Keratinocyte (primary cell): ENCODE data around the gene PDE6G. TPM values are rescaled to one million over a fixed set of nuclear protein-coding genes. Genes with fewer than 3 reads are reported as not detected.

Source experiments
- DNase-seq: peaks from one replicate; pipeline ENCODE4 v3.0.0-alpha.2; 2011; ENCODE audit warnings: low read depth, missing footprints, low spot score
- FAIRE-seq: peaks from 2 replicates; lab custom pipeline; 2011; peaks lifted over from hg19 to GRCh38; lab: Jason Lieb, UNC
- H2AFZ ChIP-seq: 2 replicates; pipeline ENCODE4 v1.6.0; 2012; ENCODE audit warnings: low read length, control low read depth, inconsistent platforms; ENCODE audit not compliant: control insufficient read depth
- H3K27ac ChIP-seq: 2 replicates; pipeline ENCODE4 v1.5.1; 2011; ENCODE audit warnings: low read length; ENCODE audit not compliant: control insufficient read depth, insufficient read depth
- H3K27me3 ChIP-seq: 3 replicates; pipeline ENCODE4 v1.6.0; 2011; ENCODE audit warnings: low read length; ENCODE audit not compliant: control insufficient read depth, insufficient read depth; ENCODE audit errors: extremely low read depth
- H3K36me3 ChIP-seq, 2 experiments: 2 replicates in 1 of 2; 3 replicates in 1 of 2; pipeline ENCODE4 v1.5.1; 2011; ENCODE audit warnings: low read length in 2 of 2, mild to moderate bottlenecking in 1 of 2; ENCODE audit not compliant: control insufficient read depth in 2 of 2, insufficient read depth in 2 of 2; ENCODE audit errors: extremely low read depth in 1 of 2
- H3K4me1 ChIP-seq: 3 replicates; pipeline ENCODE4 v1.5.1; 2011; ENCODE audit warnings: low read length; ENCODE audit not compliant: control insufficient read depth, insufficient read depth; ENCODE audit errors: extremely low read depth
- H3K4me2 ChIP-seq: 3 replicates; pipeline ENCODE4 v1.6.0; 2011; ENCODE audit warnings: low read depth, low read length; ENCODE audit not compliant: control insufficient read depth, insufficient read depth; ENCODE audit errors: extremely low read depth
- H3K4me3 ChIP-seq, 3 experiments: fragments of 200-600 bp in 1 of 3; sonication (generic) in 1 of 3; 2 replicates in 2 of 3; 3 replicates in 1 of 3; pipeline ENCODE4 v1.5.1; 2011 to 2016; ENCODE audit warnings: low read length in 3 of 3, mild to moderate bottlenecking in 3 of 3, control low read depth in 2 of 3, inconsistent platforms in 1 of 3, low read depth in 1 of 3, mixed read lengths in 1 of 3, mixed run types in 1 of 3, moderate library complexity in 1 of 3; ENCODE audit not compliant: control insufficient read depth in 2 of 3, insufficient read depth in 2 of 3; ENCODE audit errors: extremely low read depth in 1 of 3
- H3K79me2 ChIP-seq: 2 replicates; pipeline ENCODE4 v1.6.0; 2012; ENCODE audit warnings: low read length; ENCODE audit not compliant: control insufficient read depth, insufficient read depth
- H3K9ac ChIP-seq: 3 replicates; pipeline ENCODE4 v1.6.0; 2011; ENCODE audit warnings: low read length; ENCODE audit not compliant: control insufficient read depth, insufficient read depth; ENCODE audit errors: extremely low read depth
- H3K9me1 ChIP-seq: 3 replicates; pipeline ENCODE4 v1.6.0; 2011; ENCODE audit warnings: low read length; ENCODE audit not compliant: control insufficient read depth, insufficient read depth; ENCODE audit errors: extremely low read depth
- H3K9me3 ChIP-seq: 2 replicates; pipeline ENCODE4 v1.5.1; 2012; ENCODE audit warnings: low read depth, low read length; ENCODE audit not compliant: control insufficient read depth
- H4K20me1 ChIP-seq: 3 replicates; pipeline ENCODE4 v1.6.0; 2011; ENCODE audit warnings: low read length; ENCODE audit not compliant: control insufficient read depth, insufficient read depth; ENCODE audit errors: extremely low read depth
- CTCF ChIP-seq, 3 experiments: IDR thresholded peaks in 1 of 3; conservative IDR thresholded peaks in 1 of 3; optimal IDR thresholded peaks in 1 of 3; 2 replicates in 2 of 3; 3 replicates in 1 of 3; pipeline versions ENCODE3 to v1.5.1; 2011; ENCODE audit warnings: low read length in 3 of 3, mild to moderate bottlenecking in 3 of 3, moderate library complexity in 2 of 3, control low read depth in 1 of 3, inconsistent platforms in 1 of 3; ENCODE audit not compliant: insufficient read depth in 2 of 3; ENCODE audit errors: extremely low read depth in 1 of 3
- EZH2 ChIP-seq: IDR thresholded peaks from one replicate; pipeline ENCODE4 v1.6.1; 2012; ENCODE audit warnings: inconsistent platforms, mild to moderate bottlenecking, low read length, moderate library complexity
- dilution Hi-C: fragments of 300-500 bp; cut with MboI; formaldehyde crosslinking; loops from one replicate; pipeline ENCODE4 v1.7.0; 2020; ENCODE audit warnings: low sequenced_read_pairs; ENCODE audit not compliant: extremely low pct_ligation_motif_present
- polyA plus RNA-seq, 5 experiments: library from polyadenylated mRNA; depleted of rRNA in 3 of 5; stranded (reverse) in 3 of 5; stranded (forward) in 1 of 5; unstranded in 1 of 5; fragments of >200 nt; gene quantifications; 1 replicate in 1 of 5; 2 replicates in 3 of 5; 3 replicates in 1 of 5; pipeline versions ENCODE4 v1.2.1 to v1.2.3, GENCODE V29; 2011 to 2012; ENCODE audit warnings: missing spikeins in 2 of 5, low read depth in 1 of 5, low replicate concordance in 1 of 5
- small RNA-seq, 3 experiments: library from RNA; depleted of rRNA; stranded (forward); fragments of <200 nt; gene quantifications; one replicate each; pipeline ENCODE3, GENCODE V24; 2012; ENCODE audit warnings: low read depth in 3 of 3, low replicate concordance in 1 of 3; ENCODE audit not compliant: insufficient read length in 3 of 3

The PDE6G gene
- polyA plus RNA-seq, 1 donor (not counting 4 experiments of a cell fraction or from before 2014, with no cell fraction given), result not detected

- Histone ChIP-seq H3K27me3 (no peaks in the 10 kb centered on the region), H3K27ac (no peak overlapping the region), H3K36me3 (peaks cover 35 to 47% of the 10 kb centered on the region in 2 experiments), H4K20me1 (peaks cover 12% of the 10 kb centered on the region), H3K9me1 (no peaks in the 10 kb centered on the region), H3K9me3 (no peaks in the 10 kb centered on the region), H3K4me1 (no peaks in the 10 kb centered on the region), H3K4me3 (no peak overlapping the region), H3K9ac (no peak overlapping the region), H3K4me2 (no peak overlapping the region), H2AFZ (no peak overlapping the region), H3K79me2 (peaks cover 10% of the 10 kb centered on the region)
- DNase-seq (peak; percentile 21), FAIRE-seq (no peak)
- dilution Hi-C loops, result no loop called here
- TF ChIP-seq CTCF (optimal IDR thresholded peaks at IDR 0.05 in 1 of 3, IDR thresholded peaks at IDR 0.05 in 1 of 3, conservative IDR thresholded peaks at IDR 0.05 in 1 of 3; ENCODE audit: extremely low read depth in 1 of 3, insufficient read depth in 2 of 3, low read length in 3 of 3) (peak; percentile 61 to 69 (median 68)), EZH2 (no peak)
Observed at GRCh38 chr17:81601525-81602120, 54.7 kb downstream of the PDE6G start.

Small RNA genes lying within 50 kb of the gene (small RNA-seq; reads per million reads assigned to genes)
- gene MIR6786, result 0 to 0.33 (median 0.25) reads per million in 3 experiments

Other genes starting within 250 kb of the PDE6G start
- gene ACTG1, start 143.7 kb downstream of the PDE6G start, polyA plus RNA-seq, result 1,003 to 6,215 TPM (median 1,867 TPM) in 3 replicates
- gene FSCN2, start 128.2 kb downstream of the PDE6G start, polyA plus RNA-seq, result not detected in 3 replicates
- gene FAAP100, start 104.2 kb downstream of the PDE6G start, polyA plus RNA-seq, result 3.8 to 7.4 TPM (median 6.9 TPM) in 3 replicates
- 64.0 to 76.2 TPM (median 71.7 TPM) in 3 replicates for gene NPLOC4, start 19.4 kb downstream of the PDE6G start, polyA plus RNA-seq
- gene TSPAN10, start 19.3 kb downstream of the PDE6G start, polyA plus RNA-seq, result 0.89 to 2.9 TPM (median 1.3 TPM) in 3 replicates
- 14.7 to 37.4 TPM (median 16.3 TPM) in 3 replicates for gene OXLD1, start 10.1 kb upstream of the PDE6G start, polyA plus RNA-seq
- 15.4 to 22.3 TPM (median 17.2 TPM) in 3 replicates for gene CCDC137, start 10.2 kb upstream of the PDE6G start, polyA plus RNA-seq
- 46.5 to 58.3 TPM (median 48.7 TPM) in 3 replicates for gene ARL16, start 27.3 kb upstream of the PDE6G start, polyA plus RNA-seq
- 79.6 to 84.1 TPM (median 81.9 TPM) in 3 replicates for gene HGS, start 27.5 kb upstream of the PDE6G start, polyA plus RNA-seq
- gene MRPL12, start 46.8 kb upstream of the PDE6G start, polyA plus RNA-seq, result 78.5 to 96.8 TPM (median 84.2 TPM) in 3 replicates
- 12.7 to 18.0 TPM (median 15.9 TPM) in 3 replicates for gene SLC25A10, start 55.7 kb upstream of the PDE6G start, polyA plus RNA-seq
- not detected in 3 replicates for gene GCGR, start 147.6 kb upstream of the PDE6G start, polyA plus RNA-seq
- 17.7 to 29.1 TPM (median 24.4 TPM) in 3 replicates for gene MCRIP1, start 176.7 kb upstream of the PDE6G start, polyA plus RNA-seq
- gene PPP1R27, start 178.5 kb upstream of the PDE6G start, polyA plus RNA-seq, result 0.12 to 0.99 TPM in 2 of 3 replicates, not detected in the other
- gene P4HB, start 204.0 kb upstream of the PDE6G start, polyA plus RNA-seq, result 75.2 to 149 TPM (median 110 TPM) in 3 replicates
- gene ARHGDIA, start 214.8 kb upstream of the PDE6G start, polyA plus RNA-seq, result 51.7 to 280 TPM (median 65.7 TPM) in 3 replicates
- gene ALYREF, start 235.0 kb upstream of the PDE6G start, polyA plus RNA-seq, result 49.6 to 84.5 TPM (median 68.3 TPM) in 3 replicates
- gene ANAPC11, start 235.2 kb upstream of the PDE6G start, polyA plus RNA-seq, result 195 to 269 TPM (median 230 TPM) in 3 replicates
- gene NPB, start 245.7 kb upstream of the PDE6G start, polyA plus RNA-seq, result 0.07 TPM in 1 of 3 replicates, not detected in the others